GM23338 (cell line): ENCODE results near the gene KDM4C. TPM values are rescaled to one million over a fixed set of nuclear protein-coding genes. Genes with fewer than 3 reads are reported as not detected.

ENCODE experiments used
- ATAC-seq: fragments of 200-7000 bp; cut with Tn5 transposase; 3 replicates; pipeline ENCODE4 v1.9.1; 2020
- DNase-seq: peaks from one replicate; pipeline ENCODE4 v3.0.0-alpha.2; 2015; ENCODE audit warnings: low spot score
- H2AFZ ChIP-seq: fragments of 200-600 bp; sonication (generic); 2 replicates; pipeline ENCODE4 v1.8.0; 2016; ENCODE audit warnings: antibody characterized with exemption, mild to moderate bottlenecking, moderate library complexity
- H3F3A ChIP-seq: fragments of 200-600 bp; sonication (generic); replicated peaks from 2 replicates; pipeline ENCODE4 v1.8.0; 2017; ENCODE audit warnings: antibody characterized with exemption, mixed run types, low read depth
- H3K27ac ChIP-seq: fragments of 200-600 bp; sonication (generic); 2 replicates; pipeline ENCODE4 v1.6.1; 2016; ENCODE audit warnings: low read depth
- H3K27me3 ChIP-seq: fragments of 200-600 bp; sonication (generic); 2 replicates; pipeline ENCODE4 v1.8.0; 2016; ENCODE audit warnings: mild to moderate bottlenecking, mixed run types, moderate library complexity; ENCODE audit not compliant: insufficient read depth
- H3K36me3 ChIP-seq: fragments of 200-600 bp; sonication (generic); 2 replicates; pipeline ENCODE4 v1.8.0; 2016; ENCODE audit warnings: mild to moderate bottlenecking; ENCODE audit not compliant: insufficient read depth
- H3K4me1 ChIP-seq: fragments of 200-600 bp; sonication (generic); 2 replicates; pipeline ENCODE4 v1.8.0; 2016; ENCODE audit warnings: mild to moderate bottlenecking, moderate library complexity; ENCODE audit not compliant: insufficient read depth
- H3K4me2 ChIP-seq: fragments of 200-600 bp; sonication (generic); 2 replicates; pipeline ENCODE4 v1.7.1; 2017; ENCODE audit warnings: mixed run types
- H3K4me3 ChIP-seq: fragments of 200-600 bp; sonication (generic); 2 replicates; pipeline ENCODE4 v1.6.1; 2016; ENCODE audit warnings: mixed run types
- H3K79me2 ChIP-seq: fragments of 200-600 bp; sonication (generic); replicated peaks from 2 replicates; pipeline ENCODE4 v1.8.0; 2017; ENCODE audit warnings: mild to moderate bottlenecking; ENCODE audit not compliant: insufficient read depth
- H3K9me2 ChIP-seq: fragments of 200-600 bp; sonication (generic); 2 replicates; pipeline ENCODE4 v1.8.0; 2017; ENCODE audit not compliant: insufficient read depth
- H4K20me1 ChIP-seq: fragments of 200-600 bp; sonication (generic); replicated peaks from 2 replicates; pipeline ENCODE4 v1.8.0; 2017; ENCODE audit warnings: mild to moderate bottlenecking; ENCODE audit not compliant: insufficient read depth
- H3K27ac Mint-ChIP-seq: 2 replicates; pipeline ENCODE4 v1.8.0; 2020; ENCODE audit warnings: inconsistent platforms, mild to moderate bottlenecking, moderate library complexity, mixed read lengths
- H3K27me3 Mint-ChIP-seq: 3 replicates; pipeline ENCODE4 v1.8.0; 2022; ENCODE audit warnings: low read depth, mild to moderate bottlenecking, moderate library complexity, mixed read lengths, inconsistent platforms; ENCODE audit not compliant: insufficient read depth, poor library complexity
- H3K36me3 Mint-ChIP-seq: 3 replicates; pipeline ENCODE4 v1.8.0; 2021; ENCODE audit warnings: low read depth, mild to moderate bottlenecking, inconsistent platforms, moderate library complexity, mixed read lengths
- H3K4me1 Mint-ChIP-seq: 3 replicates; pipeline ENCODE4 v1.8.0; 2020; ENCODE audit warnings: mild to moderate bottlenecking, inconsistent platforms, mixed read lengths
- H3K4me3 Mint-ChIP-seq: 3 replicates; pipeline ENCODE4 v1.8.0; 2021; ENCODE audit warnings: moderate library complexity, mild to moderate bottlenecking, inconsistent platforms, mixed read lengths
- H3K9me3 Mint-ChIP-seq: 3 replicates; pipeline ENCODE4 v1.8.0; 2020; ENCODE audit warnings: moderate library complexity, mild to moderate bottlenecking, inconsistent platforms, mixed read lengths
- CREB1 ChIP-seq: fragments of 250-450 bp; sonication (Bioruptor Pico); IDR thresholded peaks from 2 replicates; pipeline ENCODE4 v1.5.0; 2020; ENCODE audit warnings: low read depth, mild to moderate bottlenecking, moderate library complexity
- CTCF ChIP-seq, 2 experiments: fragments of 200-600 bp in 1 of 2; sonication (generic) in 1 of 2; conservative IDR thresholded peaks; 2 replicates each; pipeline versions ENCODE4 v1.5.1 to v1.6.1; 2016 to 2017; ENCODE audit warnings: antibody characterized with exemption in 2 of 2, low read depth in 2 of 2, mild to moderate bottlenecking in 2 of 2, moderate library complexity in 1 of 2
- ETS1 ChIP-seq: IDR thresholded peaks from 2 replicates; pipeline ENCODE4 v1.6.1; 2016; ENCODE audit warnings: antibody characterized with exemption
- EZH2 ChIP-seq: fragments of 200-600 bp; sonication (generic); IDR thresholded peaks from one replicate; pipeline ENCODE4 v1.8.0; 2017; ENCODE audit warnings: antibody characterized with exemption, mild to moderate bottlenecking, low read depth; ENCODE audit not compliant: unreplicated experiment
- EZH2phosphoT487 ChIP-seq: fragments of 200-600 bp; sonication (generic); IDR thresholded peaks from one replicate; pipeline ENCODE4 v1.8.1; 2018; ENCODE audit warnings: antibody characterized with exemption; ENCODE audit not compliant: unreplicated experiment
- JUNB ChIP-seq: IDR thresholded peaks from one replicate; pipeline ENCODE4 v1.6.1; 2016; ENCODE audit warnings: antibody characterized with exemption; ENCODE audit not compliant: unreplicated experiment
- NANOG ChIP-seq: IDR thresholded peaks from 2 replicates; pipeline ENCODE4 v1.6.1; 2016; ENCODE audit warnings: antibody characterized with exemption, borderline replicate concordance
- POLR2AphosphoS5 ChIP-seq: IDR thresholded peaks from 2 replicates; pipeline ENCODE4 v1.6.1; 2016; ENCODE audit warnings: antibody characterized with exemption, low read depth
- REST ChIP-seq: IDR thresholded peaks from one replicate; pipeline ENCODE4 v1.6.1; 2018; ENCODE audit warnings: antibody characterized with exemption; ENCODE audit not compliant: unreplicated experiment
- STAT1 ChIP-seq: IDR thresholded peaks from one replicate; pipeline ENCODE4 v1.6.1; 2016; ENCODE audit warnings: antibody characterized with exemption; ENCODE audit not compliant: unreplicated experiment
- ZNF114 ChIP-seq: fragments of 250-450 bp; sonication (Bioruptor Pico); IDR thresholded peaks from 2 replicates; pipeline ENCODE4 v1.5.0; 2020; ENCODE audit warnings: mild to moderate bottlenecking, moderate library complexity
- ZNF331 ChIP-seq: fragments of 250-450 bp; sonication (Bioruptor Pico); IDR thresholded peaks from 2 replicates; pipeline ENCODE4 v1.5.0; 2020; ENCODE audit warnings: low read depth, mild to moderate bottlenecking, moderate library complexity
- polyA plus RNA-seq: library from polyadenylated mRNA; unstranded; fragments of >200 nt; fragmentation: Nextera tagmentation; extraction: Ambion mirVana; gene quantifications from 2 replicates; pipeline ENCODE4 v1.2.1, GENCODE V29; 2016
- total RNA-seq: library from RNA; depleted of rRNA; stranded (reverse); fragments of >200 nt; shearing (Covaris generic); gene quantifications from 2 replicates; pipeline ENCODE4 v1.2.3, GENCODE V29; 2014
- TF ChIP-seq, protein P1 (sequence below): fragments of 250-450 bp; sonication (Bioruptor Pico); IDR thresholded peaks from 2 replicates; pipeline ENCODE4 v1.5.0; 2020; ENCODE audit warnings: mild to moderate bottlenecking, moderate library complexity

KDM4C gene
- total and polyA plus RNA-seq, 2 experiments from 2014 or later: 12.0 to 43.8 TPM

GRCh38 chr9:6761306-6761705, 3.5 kb downstream of the KDM4C start:
- Histone ChIP-seq H3K4me2 (no peak overlapping the region), H3K9me2 (no peaks in the 10 kb centered on the region), H2AFZ (no peak overlapping the region), H3K79me2 (peaks cover 71% of the 10 kb centered on the region), H3K27me3 (no peaks in the 10 kb centered on the region), H3K4me1 (peaks cover 53% of the 10 kb centered on the region), H3K27ac (no peak overlapping the region), H4K20me1 (no peaks in the 10 kb centered on the region), H3F3A (peaks cover 20% of the 10 kb centered on the region), H3K4me3 (no peak overlapping the region), H3K36me3 (no peaks in the 10 kb centered on the region)
- H3K4me1 Mint-ChIP-seq: peaks cover 50% of the 10 kb centered on the region
- no peak overlapping the region; the same call in 2 of the 3 replicates for H3K4me3 Mint-ChIP-seq
- 0 out of 2 replicates have a peak overlapping the region, but pooled peaks have one; percentile 46 for H3K27ac Mint-ChIP-seq
- peaks cover 16% of the 10 kb centered on the region for H3K27me3 Mint-ChIP-seq
- no peak for DNase-seq
- peaks cover 5% of the 10 kb centered on the region; the same call in 2 of the 3 replicates for H3K36me3 Mint-ChIP-seq
- TF ChIP-seq CTCF (conservative IDR thresholded peaks at IDR 0.05; ENCODE audit: low read depth in 2 of 2): no peak
- TF ChIP-seq NANOG: no peak
- TF ChIP-seq EZH2: no peak
- no peak for TF ChIP-seq REST
- TF ChIP-seq EZH2phosphoT487: no peak
- TF ChIP-seq ETS1: no peak
- TF ChIP-seq JUNB: no peak
- TF ChIP-seq STAT1: no peak
- TF ChIP-seq CREB1 (CRISPR knock-in tag): no peak
- TF ChIP-seq ZNF114 (CRISPR knock-in tag): no peak
- no peak for TF ChIP-seq POLR2AphosphoS5
- TF ChIP-seq ZNF331 (CRISPR knock-in tag): no peak
- TF ChIP-seq, protein P1, sequence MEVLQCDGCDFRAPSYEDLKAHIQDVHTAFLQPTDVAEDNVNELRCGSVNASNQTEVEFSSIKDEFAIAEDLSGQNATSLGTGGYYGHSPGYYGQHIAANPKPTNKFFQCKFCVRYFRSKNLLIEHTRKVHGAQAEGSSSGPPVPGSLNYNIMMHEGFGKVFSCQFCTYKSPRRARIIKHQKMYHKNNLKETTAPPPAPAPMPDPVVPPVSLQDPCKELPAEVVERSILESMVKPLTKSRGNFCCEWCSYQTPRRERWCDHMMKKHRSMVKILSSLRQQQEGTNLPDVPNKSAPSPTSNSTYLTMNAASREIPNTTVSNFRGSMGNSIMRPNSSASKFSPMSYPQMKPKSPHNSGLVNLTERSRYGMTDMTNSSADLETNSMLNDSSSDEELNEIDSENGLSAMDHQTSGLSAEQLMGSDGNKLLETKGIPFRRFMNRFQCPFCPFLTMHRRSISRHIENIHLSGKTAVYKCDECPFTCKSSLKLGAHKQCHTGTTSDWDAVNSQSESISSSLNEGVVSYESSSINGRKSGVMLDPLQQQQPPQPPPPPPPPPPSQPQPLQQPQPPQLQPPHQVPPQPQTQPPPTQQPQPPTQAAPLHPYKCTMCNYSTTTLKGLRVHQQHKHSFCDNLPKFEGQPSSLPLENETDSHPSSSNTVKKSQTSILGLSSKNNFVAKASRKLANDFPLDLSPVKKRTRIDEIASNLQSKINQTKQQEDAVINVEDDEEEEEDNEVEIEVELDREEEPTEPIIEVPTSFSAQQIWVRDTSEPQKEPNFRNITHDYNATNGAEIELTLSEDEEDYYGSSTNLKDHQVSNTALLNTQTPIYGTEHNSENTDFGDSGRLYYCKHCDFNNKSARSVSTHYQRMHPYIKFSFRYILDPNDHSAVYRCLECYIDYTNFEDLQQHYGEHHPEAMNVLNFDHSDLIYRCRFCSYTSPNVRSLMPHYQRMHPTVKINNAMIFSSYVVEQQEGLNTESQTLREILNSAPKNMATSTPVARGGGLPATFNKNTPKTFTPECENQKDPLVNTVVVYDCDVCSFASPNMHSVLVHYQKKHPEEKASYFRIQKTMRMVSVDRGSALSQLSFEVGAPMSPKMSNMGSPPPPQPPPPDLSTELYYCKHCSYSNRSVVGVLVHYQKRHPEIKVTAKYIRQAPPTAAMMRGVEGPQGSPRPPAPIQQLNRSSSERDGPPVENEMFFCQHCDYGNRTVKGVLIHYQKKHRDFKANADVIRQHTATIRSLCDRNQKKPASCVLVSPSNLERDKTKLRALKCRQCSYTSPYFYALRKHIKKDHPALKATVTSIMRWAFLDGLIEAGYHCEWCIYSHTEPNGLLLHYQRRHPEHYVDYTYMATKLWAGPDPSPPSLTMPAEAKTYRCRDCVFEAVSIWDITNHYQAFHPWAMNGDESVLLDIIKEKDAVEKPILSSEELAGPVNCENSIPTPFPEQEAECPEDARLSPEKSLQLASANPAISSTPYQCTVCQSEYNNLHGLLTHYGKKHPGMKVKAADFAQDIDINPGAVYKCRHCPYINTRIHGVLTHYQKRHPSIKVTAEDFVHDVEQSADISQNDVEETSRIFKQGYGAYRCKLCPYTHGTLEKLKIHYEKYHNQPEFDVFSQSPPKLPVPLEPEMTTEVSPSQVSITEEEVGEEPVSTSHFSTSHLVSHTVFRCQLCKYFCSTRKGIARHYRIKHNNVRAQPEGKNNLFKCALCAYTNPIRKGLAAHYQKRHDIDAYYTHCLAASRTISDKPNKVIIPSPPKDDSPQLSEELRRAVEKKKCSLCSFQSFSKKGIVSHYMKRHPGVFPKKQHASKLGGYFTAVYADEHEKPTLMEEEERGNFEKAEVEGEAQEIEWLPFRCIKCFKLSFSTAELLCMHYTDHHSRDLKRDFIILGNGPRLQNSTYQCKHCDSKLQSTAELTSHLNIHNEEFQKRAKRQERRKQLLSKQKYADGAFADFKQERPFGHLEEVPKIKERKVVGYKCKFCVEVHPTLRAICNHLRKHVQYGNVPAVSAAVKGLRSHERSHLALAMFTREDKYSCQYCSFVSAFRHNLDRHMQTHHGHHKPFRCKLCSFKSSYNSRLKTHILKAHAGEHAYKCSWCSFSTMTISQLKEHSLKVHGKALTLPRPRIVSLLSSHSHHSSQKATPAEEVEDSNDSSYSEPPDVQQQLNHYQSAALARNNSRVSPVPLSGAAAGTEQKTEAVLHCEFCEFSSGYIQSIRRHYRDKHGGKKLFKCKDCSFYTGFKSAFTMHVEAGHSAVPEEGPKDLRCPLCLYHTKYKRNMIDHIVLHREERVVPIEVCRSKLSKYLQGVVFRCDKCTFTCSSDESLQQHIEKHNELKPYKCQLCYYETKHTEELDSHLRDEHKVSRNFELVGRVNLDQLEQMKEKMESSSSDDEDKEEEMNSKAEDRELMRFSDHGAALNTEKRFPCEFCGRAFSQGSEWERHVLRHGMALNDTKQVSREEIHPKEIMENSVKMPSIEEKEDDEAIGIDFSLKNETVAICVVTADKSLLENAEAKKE: no peak
- no peaks in the 10 kb centered on the region for H3K9me3 Mint-ChIP-seq
- no peak for ATAC-seq
